ENCODE measurements around the gene EIF4G3.
"Not testable (repeated sequence)": the region's sequence is repeated elsewhere in the genome, so short reads cannot be mapped to it uniquely, and the experiment has no call there.

EIF4G3 gene

GRCh38 chr1:20793236-20793635 lies 383.5 kb downstream of the EIF4G3 start:
- no peak for TF ChIP-seq CTCF (IDR thresholded peaks at IDR 0.05; ENCODE audit: low read depth, low read length, poor library complexity, severe bottlenecking)
- no peak for TF ChIP-seq EZH2phosphoT487 (IDR thresholded peaks at IDR 0.05; ENCODE audit: borderline replicate concordance, low read length)
- H3F3A ChIP-seq (ENCODE audit: control insufficient read depth, insufficient read depth) = peaks cover 6% of the 10 kb centered on the region; the same call in 1 of the 2 replicates
- H3K9me2 ChIP-seq (replicated peaks; ENCODE audit: control insufficient read depth, low read length) = no peaks in the 10 kb centered on the region
- no peak overlapping the region for H3K4me3 ChIP-seq (ENCODE audit: low read length)
- no peaks in the 10 kb centered on the region for H4K20me1 ChIP-seq (ENCODE audit: control insufficient read depth, insufficient read depth, low read depth, low read length)
- no peaks in the 10 kb centered on the region for H3K9me3 ChIP-seq (ENCODE audit: control insufficient read depth, insufficient read depth, low read length)
- H3K79me2 ChIP-seq (ENCODE audit: control insufficient read depth, low read length) = no peaks in the 10 kb centered on the region
- H3K27ac ChIP-seq (ENCODE audit: low read depth, low read length) = no peak overlapping the region
- no peaks in the 10 kb centered on the region for H3K36me3 ChIP-seq (ENCODE audit: control insufficient read depth, low read length)
- no peak overlapping the region for H3K4me2 ChIP-seq (ENCODE audit: low read length)
- peaks cover 3% of the 10 kb centered on the region for H3K4me1 ChIP-seq (ENCODE audit: control insufficient read depth, low read length)
- no peaks in the 10 kb centered on the region for H3K27me3 ChIP-seq (ENCODE audit: control insufficient read depth, low read length)

- Histone ChIP-seq H3K4me2 (ENCODE audit: low read length) (no peak overlapping the region), H4K20me1 (ENCODE audit: control insufficient read depth, insufficient read depth, low read depth, low read length) (no peaks in the 10 kb centered on the region), H3K9me2 (replicated peaks; ENCODE audit: control insufficient read depth, low read length) (no peaks in the 10 kb centered on the region), H3F3A (ENCODE audit: control insufficient read depth, insufficient read depth) (peaks cover 6% of the 10 kb centered on the region; the same call in 1 of the 2 replicates), H3K27ac (ENCODE audit: low read depth, low read length) (no peak overlapping the region), H3K4me3 (ENCODE audit: low read length) (no peak overlapping the region), H3K4me1 (ENCODE audit: control insufficient read depth, low read length) (peaks cover 11% of the 10 kb centered on the region), H3K27me3 (ENCODE audit: control insufficient read depth, low read length) (no peaks in the 10 kb centered on the region), H3K36me3 (ENCODE audit: control insufficient read depth, low read length) (no peaks in the 10 kb centered on the region), H3K9me3 (ENCODE audit: control insufficient read depth, insufficient read depth, low read length) (no peaks in the 10 kb centered on the region), H3K79me2 (ENCODE audit: control insufficient read depth, low read length) (0 out of 2 replicates have a peak, but pooled peaks cover 2% of the 10 kb centered on the region)
- TF ChIP-seq EZH2phosphoT487 (IDR thresholded peaks at IDR 0.05; ENCODE audit: borderline replicate concordance, low read length) = no peak
- TF ChIP-seq CTCF (IDR thresholded peaks at IDR 0.05; ENCODE audit: low read depth, low read length, poor library complexity, severe bottlenecking) = no peak
These were observed 384.5 kb downstream of the EIF4G3 start for GRCh38 chr1:20792196-20792595.

GRCh38 chr1:20790785-20791184 lies 385.9 kb downstream of the EIF4G3 start:
- Histone ChIP-seq H3K36me3 (ENCODE audit: control insufficient read depth, low read length) (peaks cover 6% of the 10 kb centered on the region), H3K4me3 (ENCODE audit: low read length) (no peak overlapping the region), H3K4me1 (ENCODE audit: control insufficient read depth, low read length) (peaks cover 11% of the 10 kb centered on the region), H3K4me2 (ENCODE audit: low read length) (no peak overlapping the region), H3K79me2 (ENCODE audit: control insufficient read depth, low read length) (peaks cover 10% of the 10 kb centered on the region), H3K9me3 (ENCODE audit: control insufficient read depth, insufficient read depth, low read length) (no peaks in the 10 kb centered on the region), H3F3A (ENCODE audit: control insufficient read depth, insufficient read depth) (peaks cover 6% of the 10 kb centered on the region; the same call in 1 of the 2 replicates), H3K27ac (ENCODE audit: low read depth, low read length) (no peak overlapping the region), H4K20me1 (ENCODE audit: control insufficient read depth, insufficient read depth, low read depth, low read length) (0 out of 2 replicates have a peak, but pooled peaks cover under 1% of the 10 kb centered on the region), H3K9me2 (replicated peaks; ENCODE audit: control insufficient read depth, low read length) (no peaks in the 10 kb centered on the region), H3K27me3 (ENCODE audit: control insufficient read depth, low read length) (no peaks in the 10 kb centered on the region)
- TF ChIP-seq CTCF (IDR thresholded peaks at IDR 0.05; ENCODE audit: low read depth, low read length, poor library complexity, severe bottlenecking) (no peak), EZH2phosphoT487 (IDR thresholded peaks at IDR 0.05; ENCODE audit: borderline replicate concordance, low read length) (no peak)

GRCh38 chr1:20789598-20789997 lies 387.1 kb downstream of the EIF4G3 start:
- not testable (repeated sequence) for H3K27ac ChIP-seq (ENCODE audit: low read depth, low read length); H3K9me3 ChIP-seq (ENCODE audit: control insufficient read depth, insufficient read depth, low read length); H3K4me3 ChIP-seq (ENCODE audit: low read length); H3K4me2 ChIP-seq (ENCODE audit: low read length); H3F3A ChIP-seq (ENCODE audit: control insufficient read depth, insufficient read depth); H3K27me3 ChIP-seq (ENCODE audit: control insufficient read depth, low read length); H3K9me2 ChIP-seq (replicated peaks; ENCODE audit: control insufficient read depth, low read length)
- H3K79me2 ChIP-seq (ENCODE audit: control insufficient read depth, low read length) = peaks cover 22% of the 10 kb centered on the region
- peaks cover 18% of the 10 kb centered on the region for H3K36me3 ChIP-seq (ENCODE audit: control insufficient read depth, low read length)
- H4K20me1 ChIP-seq (ENCODE audit: control insufficient read depth, insufficient read depth, low read depth, low read length) = peaks cover 11% of the 10 kb centered on the region; the same call in 1 of the 2 replicates
- H3K4me1 ChIP-seq (ENCODE audit: control insufficient read depth, low read length) = peaks cover 17% of the 10 kb centered on the region
